Heart right ventricle (tissue), 16 donors: ENCODE data around the gene CERS1. TPM values are rescaled to one million over a fixed set of nuclear protein-coding genes. Genes with fewer than 3 reads are reported as not detected.

Source experiments
- ATAC-seq, 8 donors: fragments of 200-7000 bp; cut with Tn5 transposase; one replicate each; pipeline ENCODE4 v1.9.1; 2020; ENCODE audit warnings: mild to moderate bottlenecking in 8 of 8, moderate library complexity in 8 of 8, moderate number of reproducible peaks in 1 of 8
- DNase-seq, 2 donors: peaks; one replicate each; pipeline ENCODE4 v3.0.0-alpha.2; 2020
- H3K27ac ChIP-seq, 10 donors: fragments of 200-600 bp; sonication (generic) in 2 of 10; one replicate each; pipeline versions ENCODE4 v1.5.0 to v1.8.0; 2020 to 2022; ENCODE audit warnings: mild to moderate bottlenecking in 3 of 10
- H3K27me3 ChIP-seq, 7 donors: fragments of 200-600 bp; one replicate each; pipeline ENCODE4 v1.8.0; 2021 to 2022; ENCODE audit warnings: mild to moderate bottlenecking in 2 of 7
- H3K36me3 ChIP-seq, 9 donors: fragments of 200-600 bp; sonication (generic) in 1 of 9; one replicate each; pipeline versions ENCODE4 v1.5.0 to v1.8.0; 2020 to 2022; ENCODE audit warnings: mild to moderate bottlenecking in 2 of 9
- H3K4me1 ChIP-seq, 9 donors: fragments of 200-600 bp; sonication (generic) in 1 of 9; one replicate each; pipeline versions ENCODE4 v1.5.0 to v1.8.0; 2020 to 2022; ENCODE audit warnings: mild to moderate bottlenecking in 4 of 9
- H3K4me3 ChIP-seq, 10 donors: fragments of 200-600 bp; sonication (generic) in 2 of 10; one replicate each; pipeline versions ENCODE4 v1.5.0 to v1.8.0; 2020 to 2022; ENCODE audit warnings: mild to moderate bottlenecking in 7 of 10, moderate library complexity in 2 of 10
- H3K9me3 ChIP-seq, 11 donors: fragments of 200-600 bp in 10 of 11; sonication (generic) in 2 of 11; one replicate each; pipeline versions ENCODE4 v1.5.0 to v1.8.0; 2013 to 2022; ENCODE audit warnings: mild to moderate bottlenecking in 2 of 11, control low read depth in 1 of 11, moderate library complexity in 1 of 11
- WGBS, 2 donors: extraction: QIAGEN DNeasy Blood & Tissue Kit; methylation state at CpG; one replicate each; pipeline ENCODE4 v1.1.7; 2013; ENCODE audit warnings: inconsistent platforms in 1 of 2; 5-methylcytosine and 5-hydroxymethylcytosine counted together
- intact Hi-C, 10 donors: fragments of 100-400 bp; cut with DNase I; formaldehyde crosslinking; loops; one replicate each; pipeline versions ENCODE4 v1.11.1 to v1.14.2; 2022
- polyA plus RNA-seq, 2 donors: library from polyadenylated mRNA; stranded (reverse); fragments of 200-250 nt; gene quantifications; one replicate each; pipeline ENCODE4 v1.2.3, GENCODE V29; 2013
- total RNA-seq, 10 donors: library from RNA; stranded (reverse); fragmentation: NEBNext Ultra II Directional in 3 of 10; extraction: Animal tissue kit (Norgen Biotek cat#: 25700) in 3 of 10; gene quantifications; one replicate each; pipeline versions ENCODE4 v1.2.1 to v1.2.4, GENCODE V29; 2021 to 2023
- TF ChIP-seq, protein P1 (sequence below), 9 donors: fragments of 200-600 bp; sonication (generic) in 2 of 9; IDR thresholded peaks; one replicate each; pipeline versions ENCODE4 v1.5.0 to v1.8.0; 2021 to 2022; ENCODE audit warnings: antibody characterized with exemption in 9 of 9, mild to moderate bottlenecking in 5 of 9, moderate library complexity in 1 of 9
- donor health status: Arrhythmogenic right ventricular cardiomyopathy.
- donor health status: ischemic (EF 13 %, LVEDD 7.1; RV severe dilation, severe dysfunction).
- donor health status: healthy with polysubstance abuse.
- donor health status: DM: no; HTN: yes; CAD: no.
- donor health status: DM: no; HTN: no; CAD: no.
- donor health status: ischemic (EF 25% LVEDD 6.9; RV normal size, moderate dysfunction).
- donor health status: ischemic (EF 25% LVEDD 5.7; RV mildly dilated, moderate dysfunction).
- donor health status: healthy.
- donor health status: DM: yes; HTN: yes; CAD: no.
- donor health status: Ischemic cardiomyopathy.
- donor health status: ischemic (EF 35%, LVEDD 5.7; RV mildly dilated, moderate dysfunction).
- donor health status: nonischemic (EF 11% LVEDD 7.7; RV severe dilation, severe dysfunction).
- donor health status: DM: yes; HTN: yes; CAD: no.
- donor health status: PGD.
- donor health status: ischemic (EF 29% LVEDD 5.4; RV normal size, mild dysfunction).
- donor health status: nonischemic (EF 23%, LVEDD 6.1; RV moderate dilation, normal function).

CERS1 gene
- total and polyA plus RNA-seq, 12 donors: 0.37 to 3.3 (median 1.0) TPM

- Histone ChIP-seq H3K27ac (no peak overlapping the region), H3K36me3 (peaks cover 0 to 4% (median 0%) of the 10 kb centered on the region in 9 donors), H3K27me3 (no peaks in the 10 kb centered on the region), H3K4me3 (no peak overlapping the region), H3K9me3 (peaks cover 0 to 10% (median 0%) of the 10 kb centered on the region in 11 donors), H3K4me1 (no peaks in the 10 kb centered on the region)
- no peak for DNase-seq
- 90 to 95% methylated on average over 7 of the region's 7 CpGs for WGBS, 2 donors
- no peak for ATAC-seq
- TF ChIP-seq, protein P1, sequence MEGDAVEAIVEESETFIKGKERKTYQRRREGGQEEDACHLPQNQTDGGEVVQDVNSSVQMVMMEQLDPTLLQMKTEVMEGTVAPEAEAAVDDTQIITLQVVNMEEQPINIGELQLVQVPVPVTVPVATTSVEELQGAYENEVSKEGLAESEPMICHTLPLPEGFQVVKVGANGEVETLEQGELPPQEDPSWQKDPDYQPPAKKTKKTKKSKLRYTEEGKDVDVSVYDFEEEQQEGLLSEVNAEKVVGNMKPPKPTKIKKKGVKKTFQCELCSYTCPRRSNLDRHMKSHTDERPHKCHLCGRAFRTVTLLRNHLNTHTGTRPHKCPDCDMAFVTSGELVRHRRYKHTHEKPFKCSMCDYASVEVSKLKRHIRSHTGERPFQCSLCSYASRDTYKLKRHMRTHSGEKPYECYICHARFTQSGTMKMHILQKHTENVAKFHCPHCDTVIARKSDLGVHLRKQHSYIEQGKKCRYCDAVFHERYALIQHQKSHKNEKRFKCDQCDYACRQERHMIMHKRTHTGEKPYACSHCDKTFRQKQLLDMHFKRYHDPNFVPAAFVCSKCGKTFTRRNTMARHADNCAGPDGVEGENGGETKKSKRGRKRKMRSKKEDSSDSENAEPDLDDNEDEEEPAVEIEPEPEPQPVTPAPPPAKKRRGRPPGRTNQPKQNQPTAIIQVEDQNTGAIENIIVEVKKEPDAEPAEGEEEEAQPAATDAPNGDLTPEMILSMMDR (IDR thresholded peaks at IDR 0.05): no peak
- intact Hi-C loops: no loop called here
Measured at GRCh38 chr19:18881491-18881890, 14.5 kb downstream of the CERS1 start.

DNA sequence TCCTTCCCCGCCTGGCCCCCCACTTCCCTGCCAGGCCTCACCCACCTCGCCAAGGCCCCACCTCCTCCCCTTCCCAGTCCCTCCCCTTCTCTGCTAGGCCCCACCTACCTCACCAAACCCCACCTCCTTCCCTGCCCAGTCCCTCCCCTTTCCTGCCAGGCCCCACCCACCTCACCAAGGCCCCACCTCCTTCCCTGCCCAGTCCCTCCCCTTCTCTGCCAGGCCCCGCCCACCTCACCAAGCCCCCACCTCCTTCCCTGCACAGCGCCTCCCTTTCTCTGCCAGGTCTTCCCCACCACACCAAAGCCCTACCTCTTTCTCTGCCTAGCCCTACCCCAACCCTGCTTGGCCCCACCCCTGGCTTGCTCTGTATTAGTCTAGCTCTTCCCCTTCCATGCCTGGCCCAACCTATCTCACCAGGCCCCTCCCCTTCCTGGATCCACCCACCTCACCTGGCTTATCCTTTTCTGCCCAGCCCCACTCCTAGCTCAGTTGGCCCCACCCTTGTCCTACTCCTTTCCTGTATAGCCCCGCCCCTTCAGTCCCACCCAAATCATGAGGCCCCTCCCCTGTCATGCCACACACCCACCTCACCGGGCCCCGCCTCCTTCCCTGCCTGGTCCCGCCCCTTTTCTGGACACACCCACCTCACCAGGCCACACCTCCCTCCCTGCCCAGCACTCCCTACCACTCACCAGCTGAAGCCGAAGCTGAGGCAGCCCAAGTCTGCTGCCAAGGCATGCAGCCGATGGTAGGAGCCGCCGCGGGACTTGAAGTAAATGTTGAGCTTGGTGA is 16.2 kb downstream of the CERS1 start:
- ATAC-seq (peak in 2 of 8 donors; percentile 28 to 55), DNase-seq (no peak)
- peaks cover 0 to 4% (median 0%) of the 10 kb centered on the region in 9 donors for H3K36me3 ChIP-seq
- H3K27ac ChIP-seq: no peak overlapping the region
- no peak overlapping the region for H3K4me3 ChIP-seq
- intact Hi-C loops: no loop called here
- WGBS, 2 donors: 76 to 84% methylated on average over 11 to 13 of the region's 13 CpGs
- no peaks in the 10 kb centered on the region for H3K4me1 ChIP-seq
- TF ChIP-seq, protein P1 (IDR thresholded peaks at IDR 0.05): no peak
- H3K27me3 ChIP-seq: no peaks in the 10 kb centered on the region
- peaks cover 0 to 10% (median 0%) of the 10 kb centered on the region in 11 donors for H3K9me3 ChIP-seq

DNA sequence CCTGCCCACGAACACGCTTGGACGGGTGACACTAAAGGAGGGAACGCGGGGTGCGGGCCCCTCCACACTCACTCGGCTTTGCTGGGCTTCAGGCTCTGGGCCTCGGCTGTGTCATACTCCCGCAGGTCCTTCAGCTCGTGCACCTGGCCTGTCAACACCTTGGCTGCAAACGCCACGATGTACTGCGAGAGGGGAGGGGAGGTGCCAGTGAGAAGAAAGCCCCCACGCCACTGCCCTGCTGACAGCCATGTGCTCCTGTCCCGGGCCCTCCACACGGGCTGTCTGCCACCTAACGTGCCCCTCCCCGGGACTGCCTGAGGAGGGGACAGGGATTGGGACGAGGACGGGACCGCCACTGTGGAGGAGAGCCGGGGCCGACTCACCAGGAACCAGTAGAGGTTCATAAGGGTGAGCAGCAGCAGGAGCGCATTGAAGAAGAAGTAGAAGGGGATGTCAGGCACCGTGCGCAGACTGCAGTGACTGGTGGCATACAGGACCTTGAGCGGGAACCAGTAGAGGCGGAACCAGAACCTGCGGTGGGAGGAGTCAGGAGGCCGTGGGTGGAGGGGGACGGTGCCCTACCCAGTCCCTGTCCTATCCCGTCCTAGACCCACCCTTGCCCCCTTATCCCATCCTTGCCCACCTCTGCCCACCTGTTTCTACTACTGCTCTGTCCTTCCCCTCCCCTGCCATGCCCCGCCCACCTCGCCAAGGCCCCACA is 16.9 kb downstream of the CERS1 start:
- DNase-seq (no peak), ATAC-seq (peak in 1 of 8 donors; percentile 28)
- no peak overlapping the region for H3K4me3 ChIP-seq
- intact Hi-C loops: no loop called here
- no peak overlapping the region for H3K27ac ChIP-seq
- WGBS, 2 donors: 88 to 92% methylated on average over 33 to 34 of the region's 34 CpGs
- TF ChIP-seq, protein P1 (IDR thresholded peaks at IDR 0.05): no peak
- peaks cover 0 to 10% (median 0%) of the 10 kb centered on the region in 11 donors for H3K9me3 ChIP-seq
- no peaks in the 10 kb centered on the region for H3K27me3 ChIP-seq
- no peaks in the 10 kb centered on the region for H3K4me1 ChIP-seq
- H3K36me3 ChIP-seq: peaks cover 0 to 4% (median 0%) of the 10 kb centered on the region in 9 donors

DNA sequence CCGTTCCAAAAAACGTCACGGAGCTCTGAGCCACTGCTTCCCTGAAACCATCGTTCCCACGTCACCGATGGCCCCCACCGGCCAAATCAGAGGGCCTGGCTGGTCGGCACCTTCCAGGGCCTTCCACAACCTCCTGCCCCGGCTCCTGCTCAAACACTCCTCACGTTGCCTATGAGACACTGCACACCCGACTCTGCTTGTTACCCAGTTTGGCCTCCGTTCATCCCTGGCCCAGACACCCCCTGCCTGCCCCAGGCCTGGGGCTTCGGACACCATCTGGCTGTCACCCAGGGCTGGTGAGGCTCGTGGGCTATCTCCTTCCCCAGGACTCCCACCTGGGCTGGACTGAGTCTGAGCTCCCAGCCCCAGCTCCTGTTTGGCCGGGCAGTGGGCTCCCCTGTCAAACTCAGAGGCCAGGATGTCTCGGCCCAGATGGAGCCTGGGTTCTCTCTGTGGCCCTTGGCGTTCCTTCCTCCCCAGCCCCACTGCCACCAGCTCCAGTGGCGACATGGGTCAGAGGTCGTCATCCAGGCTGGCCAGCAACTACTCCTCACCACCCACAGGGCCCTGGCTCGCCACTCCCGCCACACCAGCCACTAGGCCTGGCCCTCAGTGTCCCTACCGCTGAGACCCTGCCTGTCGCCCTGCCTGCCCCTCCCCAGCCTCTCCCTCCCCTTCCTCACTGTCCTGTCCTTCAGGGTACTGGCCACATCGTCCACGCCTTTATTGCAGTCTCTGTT is 17.7 kb downstream of the CERS1 start:
- no peak for ATAC-seq

More for the DNA sequence above, 17.7 kb downstream of the CERS1 start:
- intact Hi-C loops: no loop called here
- Histone ChIP-seq H3K4me1 (no peaks in the 10 kb centered on the region), H3K36me3 (peaks cover 0 to 4% (median 0%) of the 10 kb centered on the region in 9 donors), H3K9me3 (peaks cover 0 to 10% (median 0%) of the 10 kb centered on the region in 11 donors), H3K27me3 (peaks cover 0 to 2% (median 0%) of the 10 kb centered on the region in 7 donors), H3K4me3 (no peak overlapping the region), H3K27ac (no peak overlapping the region)
- 90 to 91% methylated on average over 24 to 25 of the region's 25 CpGs for WGBS, 2 donors
- DNase-seq: no peak
- TF ChIP-seq, protein P1 (IDR thresholded peaks at IDR 0.05): no peak
